ENCODE results near the gene DCTN4.
A peak's percentile ranks its signal among the peaks of the same experiment; 100 is the strongest.

DCTN4 gene

DNA sequence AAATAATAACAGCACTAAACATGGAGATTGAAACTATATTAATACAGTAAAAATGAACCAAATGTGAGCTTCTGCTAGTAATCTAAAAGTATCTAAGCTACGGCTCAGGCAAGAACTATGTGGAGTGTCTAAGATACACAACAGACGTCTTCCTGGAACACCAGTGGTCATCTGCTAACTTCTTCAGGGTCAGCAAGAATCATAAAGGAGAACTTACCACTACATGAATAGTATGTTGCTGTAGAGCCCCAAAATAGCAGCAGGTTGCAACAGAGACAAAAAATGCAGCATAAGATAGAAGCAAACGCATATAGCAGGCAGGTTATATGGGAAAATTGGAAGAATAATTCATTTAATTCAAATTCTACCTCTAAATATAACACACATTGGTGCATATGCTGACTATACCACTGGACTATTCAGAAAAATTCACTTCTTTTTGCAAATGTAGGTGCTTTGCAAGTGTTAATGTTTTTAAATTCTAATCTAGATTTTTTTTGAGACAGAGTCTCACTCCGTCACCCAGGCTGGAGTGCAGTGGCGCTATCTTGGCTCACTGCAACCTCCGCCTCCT lies 27.1 kb downstream of the DCTN4 start:
- DNase-seq: no peak

DNA sequence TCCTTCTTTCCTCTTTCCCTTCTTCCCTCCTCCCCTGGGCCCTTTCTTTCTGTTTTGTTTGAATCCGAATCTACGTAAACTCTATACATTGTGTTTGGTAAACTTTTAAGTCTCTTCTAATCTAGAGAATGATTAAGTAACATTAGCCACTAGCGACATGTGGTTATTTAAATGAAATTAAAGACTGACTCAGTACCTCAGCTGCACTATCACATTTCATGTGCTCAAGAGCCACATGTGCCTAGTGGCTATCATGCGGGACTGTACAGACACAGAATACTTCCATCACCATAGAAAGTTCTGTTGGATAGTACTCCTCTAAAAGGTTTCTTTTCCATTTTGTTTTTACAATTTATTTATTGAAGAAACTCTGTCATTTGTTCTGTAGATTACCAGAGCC lies 29.0 kb downstream of the DCTN4 start:
- no peak for DNase-seq

DNA sequence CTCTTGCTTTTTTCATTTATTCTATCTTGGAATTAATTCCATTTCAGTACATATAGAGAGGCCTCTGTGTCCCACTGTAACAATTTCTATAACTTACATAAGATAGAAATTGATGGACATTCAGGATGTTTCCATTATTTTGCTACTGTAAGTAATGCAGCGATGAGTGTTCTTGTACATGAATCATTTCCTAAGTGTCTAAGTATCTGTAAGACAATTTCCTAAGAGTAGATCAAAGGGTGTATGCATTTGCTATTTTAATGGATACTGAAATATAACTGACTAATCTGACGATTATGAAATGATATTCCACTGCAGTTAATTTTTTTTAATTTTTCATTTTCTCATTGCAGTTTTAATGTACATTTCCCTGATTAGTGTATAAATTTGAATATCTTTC lies 35.0 kb downstream of the DCTN4 start:
- DNase-seq: no peak

DNA sequence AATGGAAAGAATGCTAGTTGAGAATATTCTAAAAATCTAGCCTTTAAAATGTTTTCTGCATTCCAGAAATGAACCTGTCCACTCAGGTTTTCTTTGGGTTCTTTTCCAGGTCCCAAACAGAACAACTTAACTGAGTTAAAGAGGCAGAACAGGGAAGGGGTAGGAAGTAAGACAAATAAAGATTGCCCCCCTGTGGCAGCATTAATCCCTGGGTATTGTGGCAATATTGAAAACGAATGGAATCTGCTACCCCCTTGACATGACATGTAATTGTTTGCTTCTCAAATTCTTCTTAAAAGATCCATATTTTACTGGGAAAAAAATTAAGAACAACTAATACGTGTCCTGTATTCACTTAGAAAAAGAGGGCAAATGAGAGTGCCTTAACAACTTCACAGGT lies 48.7 kb downstream of the DCTN4 start:
- peak in 1 of 6 experiments; percentile 3 for DNase-seq

DNA sequence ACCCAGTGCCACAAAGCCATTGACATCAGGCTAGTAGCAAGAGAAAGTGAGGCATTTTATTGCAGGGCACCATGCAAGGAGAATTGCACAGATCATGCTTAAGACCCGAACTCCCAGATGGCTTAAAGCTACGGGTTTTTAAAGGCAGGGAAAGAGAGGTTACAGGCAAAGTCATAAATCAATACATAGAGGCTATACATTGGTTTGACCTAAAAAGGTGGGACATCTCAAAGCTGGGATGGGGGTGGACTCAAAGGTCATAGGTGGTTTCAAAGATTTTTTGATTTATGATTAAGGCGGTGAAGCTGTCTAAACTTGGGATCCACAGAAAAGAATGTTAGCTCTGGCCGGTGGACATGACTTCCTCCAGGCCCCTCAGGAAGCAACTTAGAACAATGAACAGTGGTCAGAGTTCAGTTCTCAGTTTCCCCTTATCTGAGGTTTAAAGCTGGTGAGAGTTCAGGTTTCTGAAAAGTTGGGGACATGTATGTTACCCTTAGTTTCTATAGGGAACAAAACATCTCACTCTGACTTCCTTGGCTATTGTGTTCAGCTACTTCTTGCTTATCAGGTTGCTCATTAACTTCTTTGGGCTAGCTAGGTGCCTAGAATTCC lies 51.9 kb downstream of the DCTN4 start:
- DNase-seq: no peak

DNA sequence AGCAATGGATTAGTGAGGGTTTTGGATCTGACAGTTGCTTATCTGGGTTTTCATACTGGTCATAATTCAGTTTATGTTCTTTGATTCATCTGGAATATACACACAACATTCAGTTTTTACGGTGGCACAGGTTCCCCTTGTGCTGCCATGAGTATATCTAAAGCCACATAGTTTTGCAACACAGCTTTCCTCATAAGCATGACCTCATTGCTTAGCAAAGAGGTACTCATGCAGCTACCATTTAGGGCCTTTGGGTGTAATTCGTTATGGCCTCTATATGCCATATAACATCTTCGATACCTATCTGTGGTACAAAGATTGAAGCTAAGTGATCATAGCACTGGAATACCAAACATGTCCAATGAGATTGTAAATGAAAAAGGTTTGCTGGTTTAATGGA lies 55.1 kb downstream of the DCTN4 start:
- DNase-seq: no peak

DNA sequence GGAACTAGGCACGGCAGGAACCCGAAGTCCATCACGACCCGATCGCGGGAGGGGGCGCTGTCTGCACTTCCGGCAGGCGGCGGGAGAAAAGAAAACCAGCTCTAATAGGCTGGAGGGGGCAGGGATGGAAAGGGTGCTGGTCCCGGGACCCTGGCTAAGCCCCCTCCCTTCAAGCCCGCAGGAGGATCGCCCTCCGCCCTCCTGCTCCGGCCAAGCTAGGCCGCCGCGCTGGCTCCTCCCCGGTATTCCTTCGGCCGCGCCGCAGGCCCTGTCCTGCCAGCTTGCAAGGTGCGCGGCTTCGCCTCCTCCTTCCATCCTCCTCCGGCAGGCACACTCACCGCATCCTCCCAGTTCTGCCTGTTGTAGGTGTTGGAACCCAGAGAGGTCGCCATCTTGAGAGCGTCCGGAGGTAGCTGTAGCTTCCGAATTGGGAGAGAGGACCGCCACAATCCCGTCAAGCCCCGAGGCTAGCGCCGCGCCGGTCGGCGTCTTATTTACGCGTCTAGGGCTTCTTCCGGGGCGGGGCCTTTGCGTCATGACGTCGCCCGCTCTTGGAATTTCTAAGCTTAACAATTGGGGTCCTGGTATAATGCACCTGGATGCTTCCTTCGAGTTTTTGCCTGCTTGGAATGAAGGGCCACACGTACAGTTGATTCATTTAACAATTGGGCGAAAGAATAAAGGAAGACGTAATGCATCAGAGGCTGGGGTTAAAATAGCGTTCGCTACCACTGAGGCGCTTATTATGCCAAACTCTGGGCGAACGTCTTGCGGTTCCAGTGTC lies 58.0 kb downstream of the DCTN4 start, which contains the start of gene RBM22:
RBM22 (minus strand) TSS at position 469 of the 784 bp plus-strand sequence; CDS start at position 392, 77 bp downstream.
- DNase-seq: peak; percentile 86 to 93 (median 89)

DNA sequence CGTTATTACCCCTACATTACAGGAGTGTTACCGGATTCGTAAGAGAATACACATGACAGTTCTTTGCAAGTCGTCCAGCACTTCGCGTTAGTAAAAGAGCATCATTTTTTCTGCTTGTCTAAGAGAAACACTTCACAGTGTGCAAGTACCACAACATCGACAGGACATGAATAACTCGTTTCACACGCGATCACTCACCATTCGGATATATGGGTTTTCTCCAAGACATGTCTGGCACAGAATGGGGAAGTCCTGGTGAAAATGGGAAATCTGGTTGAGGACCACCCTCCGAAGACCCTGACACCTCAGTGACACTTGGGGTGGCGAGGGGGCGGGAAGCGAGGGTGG lies 58.6 kb downstream of the DCTN4 start:
- no peak for DNase-seq

DNA sequence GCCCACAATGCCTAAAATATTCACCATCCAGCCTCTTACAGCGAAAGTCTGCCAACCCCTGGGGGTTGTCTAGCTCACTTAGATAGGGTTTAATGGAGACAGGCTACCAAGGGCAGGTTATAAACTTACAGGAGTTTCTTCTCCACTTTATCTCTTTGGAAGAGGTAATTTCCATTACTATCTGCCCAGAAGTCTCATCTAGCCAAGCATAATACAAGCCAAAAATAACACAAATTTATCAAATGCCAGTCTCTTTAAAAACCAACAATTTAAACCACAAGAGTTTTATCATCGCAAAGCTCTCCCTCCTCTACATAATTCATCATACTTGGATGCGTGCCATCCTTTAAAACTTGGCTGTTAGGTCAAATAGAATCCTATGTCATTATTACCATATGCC lies 64.2 kb downstream of the DCTN4 start:
- DNase-seq: no peak

DNA sequence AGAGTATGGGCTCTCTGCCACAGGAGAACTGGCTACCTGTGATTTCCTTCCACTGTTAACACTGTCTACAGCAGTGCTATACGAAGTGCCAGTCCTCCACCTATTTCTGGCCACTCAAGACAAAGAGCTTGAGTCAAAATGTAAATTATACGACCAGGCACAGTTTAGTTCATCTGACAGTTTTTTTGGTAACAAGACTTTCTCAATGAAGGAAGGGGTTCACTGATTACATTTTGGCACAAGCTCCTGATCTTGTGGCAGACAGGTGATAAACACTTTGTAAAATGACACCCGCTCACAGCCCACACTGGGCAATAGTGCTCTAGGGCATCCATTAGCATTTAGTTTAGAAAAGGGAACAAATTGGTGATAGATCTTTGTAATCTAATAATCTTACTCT lies 66.5 kb downstream of the DCTN4 start:
- DNase-seq: no peak

DNA sequence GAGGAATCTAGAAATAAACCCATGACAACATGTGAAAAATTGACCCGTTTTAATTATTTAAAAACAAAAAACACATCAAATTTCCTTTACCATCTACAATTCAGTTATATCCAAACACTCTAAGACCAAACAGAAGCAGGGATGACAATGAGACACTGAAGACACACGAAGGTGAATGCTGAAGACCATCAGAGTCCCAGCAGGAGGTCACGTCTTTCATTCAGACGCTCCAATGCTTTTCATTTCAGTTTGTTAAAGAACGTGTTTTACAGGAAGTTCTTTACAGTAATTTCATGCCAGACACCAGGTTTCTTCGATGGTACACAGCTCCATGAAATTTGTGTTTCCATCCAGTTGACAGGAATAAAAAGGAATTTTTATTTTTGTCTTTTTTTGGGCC lies 68.1 kb downstream of the DCTN4 start:
- DNase-seq: no peak

DNA sequence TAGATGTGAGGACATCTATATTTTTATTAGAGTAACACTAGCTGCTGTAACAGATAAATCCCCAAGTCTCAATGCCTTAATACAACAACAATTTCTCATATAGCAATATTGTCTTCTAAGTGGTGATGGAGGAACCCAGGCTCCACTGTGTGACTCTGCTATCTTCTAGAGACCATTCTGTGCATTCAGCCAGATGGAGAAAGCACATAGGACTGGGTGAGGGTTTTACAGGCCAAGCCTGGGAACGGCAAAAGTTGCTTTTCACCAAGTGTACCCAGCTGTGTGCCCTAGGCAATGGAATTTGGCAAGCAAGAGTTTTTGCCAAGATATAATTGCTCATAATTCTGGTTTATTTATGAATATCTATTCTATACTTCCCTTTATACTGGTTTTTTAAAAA lies 69.7 kb downstream of the DCTN4 start:
- no peak for DNase-seq

DNA sequence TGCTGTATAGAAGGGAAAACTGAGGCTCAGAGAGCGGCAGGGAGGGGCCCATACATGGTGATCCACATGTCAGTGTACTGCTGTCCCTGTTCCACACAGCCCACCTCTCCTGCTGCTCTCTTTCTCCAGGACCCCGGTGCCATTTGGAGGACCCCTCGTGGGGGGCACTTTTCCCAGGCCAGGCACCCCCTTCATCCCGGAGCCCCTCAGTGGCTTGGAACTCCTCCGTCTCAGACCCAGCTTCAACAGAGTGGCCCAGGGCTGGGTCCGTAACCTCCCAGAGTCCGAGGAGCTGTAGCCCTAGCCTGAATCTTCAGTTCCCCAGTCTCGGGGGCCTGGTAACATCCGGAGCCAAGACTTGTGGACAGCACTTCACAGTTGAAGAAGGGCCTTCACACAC lies 82.2 kb downstream of the DCTN4 start:
- no peak for DNase-seq

DNA sequence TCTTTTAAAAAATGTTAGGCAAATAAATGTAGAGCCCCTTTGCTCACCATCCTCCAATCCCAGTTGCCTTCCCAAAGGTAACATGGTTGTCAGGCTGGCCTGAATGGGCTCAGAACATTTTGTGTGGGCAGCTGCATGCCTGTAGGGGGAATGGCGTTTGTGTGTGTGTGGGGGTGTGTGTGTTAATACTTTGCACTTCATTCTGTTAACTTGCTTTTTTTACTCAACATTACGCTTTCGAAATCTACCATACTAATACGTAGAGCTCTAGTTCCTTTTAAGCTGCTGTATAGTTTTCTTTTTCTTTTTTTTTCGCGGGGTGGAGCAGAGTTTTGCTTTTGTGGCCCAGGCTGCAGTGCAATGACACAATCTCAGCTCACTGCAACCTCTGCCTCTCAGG lies 83.7 kb downstream of the DCTN4 start:
- DNase-seq: no peak

DNA sequence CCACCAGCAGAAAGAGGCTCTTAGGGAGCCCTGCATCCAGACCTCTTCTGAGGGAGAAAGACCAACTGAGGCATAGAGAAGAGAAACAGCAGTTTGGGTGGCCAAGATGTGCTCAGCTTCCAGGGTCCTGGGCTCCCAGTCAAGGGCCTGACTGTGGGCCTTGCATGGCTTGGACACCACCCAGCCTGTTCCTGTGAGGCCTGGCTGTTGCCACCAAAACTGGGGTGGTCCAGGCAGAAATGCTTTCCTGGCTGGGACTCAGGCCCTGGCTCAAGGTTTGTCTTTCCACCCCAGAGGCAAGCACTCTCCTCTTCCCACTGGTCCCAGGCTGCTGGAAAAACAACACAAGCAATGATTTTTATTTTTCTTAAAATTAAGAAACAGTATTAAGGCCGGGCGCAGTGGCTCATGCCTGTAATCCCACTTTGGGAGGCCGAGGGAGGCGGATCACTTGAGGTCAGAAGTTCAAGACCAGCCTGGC lies 84.4 kb downstream of the DCTN4 start:
- DNase-seq: no peak

DNA sequence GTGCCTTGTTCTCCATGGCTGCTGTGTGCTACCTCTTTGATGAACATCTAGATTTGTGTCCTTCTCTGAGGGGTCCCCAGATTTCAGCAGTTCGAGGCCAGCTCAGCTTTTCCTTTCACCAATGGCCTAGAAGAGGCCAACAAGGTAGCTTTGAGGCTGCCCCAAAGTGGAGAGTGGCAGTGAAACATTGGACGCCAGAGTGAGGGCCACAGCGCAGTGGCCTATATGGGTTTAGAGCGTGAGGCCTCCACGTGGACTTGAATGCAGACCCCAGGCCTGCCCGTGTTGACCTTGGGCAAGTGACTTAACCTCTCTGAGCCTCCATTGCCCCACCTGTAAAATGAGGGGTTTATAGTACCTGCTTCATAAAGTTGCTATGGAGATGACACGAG lies 85.9 kb downstream of the DCTN4 start:
- DNase-seq: no peak

DNA sequence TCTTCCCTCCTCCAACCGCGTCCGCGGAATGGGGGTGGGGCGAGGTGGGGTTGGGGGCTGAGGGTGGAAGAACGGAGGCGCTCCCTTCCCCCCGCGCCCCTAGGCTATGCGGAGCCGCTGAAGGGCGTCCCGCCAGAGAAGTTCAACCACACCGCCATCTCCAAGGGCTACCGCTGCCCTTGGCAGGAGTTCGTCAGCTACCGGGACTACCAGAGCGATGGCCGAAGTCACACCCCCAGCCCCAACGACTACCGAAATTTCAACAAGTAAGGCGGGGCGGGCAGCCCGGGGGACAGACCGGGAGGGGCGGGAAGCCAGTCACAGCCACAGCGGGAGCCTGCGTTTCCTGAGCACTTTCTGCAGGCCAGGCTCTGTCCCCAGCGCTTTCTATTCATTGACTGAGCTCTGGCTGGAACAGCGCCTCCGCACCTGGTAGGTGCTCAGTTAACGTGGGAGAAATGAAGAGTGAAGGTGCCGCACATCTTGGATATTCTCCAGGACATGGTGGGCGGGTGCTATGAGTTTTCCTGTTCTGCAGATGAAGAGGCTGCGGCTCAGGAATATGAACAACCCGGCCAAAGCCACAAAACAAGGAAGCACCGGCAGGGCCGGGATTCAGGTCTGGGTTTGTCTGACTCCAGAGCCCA lies 86.5 kb downstream of the DCTN4 start:
- peak in 2 of 6 experiments; percentile 20 to 48 for DNase-seq

DNA sequence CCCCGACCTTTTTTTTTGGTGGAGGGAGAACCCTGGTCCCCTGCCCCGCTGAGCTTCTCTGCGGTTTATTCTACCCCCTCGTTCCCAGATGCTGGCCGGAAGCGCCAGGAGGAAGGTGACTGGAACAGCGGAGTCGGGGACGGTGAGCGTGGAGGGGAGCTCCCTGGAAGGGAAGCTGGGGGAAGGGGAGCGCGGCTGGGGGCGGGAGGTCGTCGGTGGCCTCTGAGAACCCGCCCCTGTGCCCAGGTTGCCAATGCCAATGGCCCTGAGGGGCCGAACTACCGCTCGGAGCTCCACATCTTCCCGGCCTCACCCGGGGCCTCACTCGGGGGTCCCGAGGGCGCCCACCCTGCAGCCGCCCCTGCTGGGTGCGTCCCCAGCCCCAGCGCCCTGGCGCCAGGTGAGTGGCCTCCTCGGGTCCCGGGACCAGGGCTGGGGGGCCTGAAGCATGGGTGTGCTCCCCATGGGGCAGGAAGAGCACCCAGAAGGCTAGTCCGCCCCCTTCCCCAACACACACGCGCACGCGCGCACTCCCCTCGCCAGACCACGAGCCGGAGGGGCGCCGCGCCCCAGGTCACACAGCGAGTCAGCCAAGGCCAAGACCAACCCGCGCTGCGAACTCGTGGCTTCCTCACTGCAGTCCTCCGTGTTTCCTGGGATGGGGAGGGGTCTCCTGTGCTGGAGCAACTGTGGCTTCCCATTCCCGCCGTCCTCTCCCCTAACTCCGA lies 87.1 kb downstream of the DCTN4 start:
- peak in 3 of 6 experiments; percentile 5 to 33 (median 13) for DNase-seq

DNA sequence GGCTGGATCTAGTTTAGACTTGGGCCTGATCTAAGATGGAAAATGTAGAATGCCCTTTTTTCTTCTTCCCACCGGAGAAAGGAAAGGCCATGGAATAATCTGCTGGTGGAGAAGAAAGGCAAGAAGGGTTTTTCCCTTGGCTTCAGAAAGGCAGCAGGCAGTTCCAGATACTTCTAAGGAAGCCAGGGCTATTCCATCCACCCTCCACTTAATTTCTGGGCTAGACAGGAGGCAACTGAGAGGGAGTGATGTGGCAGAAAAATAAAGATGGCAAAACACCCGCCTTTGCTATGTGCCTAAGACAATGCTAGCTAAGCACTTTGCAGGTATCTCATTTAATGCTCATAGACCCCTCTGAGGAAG lies 87.9 kb downstream of the DCTN4 start:
- DNase-seq: no peak

DNA sequence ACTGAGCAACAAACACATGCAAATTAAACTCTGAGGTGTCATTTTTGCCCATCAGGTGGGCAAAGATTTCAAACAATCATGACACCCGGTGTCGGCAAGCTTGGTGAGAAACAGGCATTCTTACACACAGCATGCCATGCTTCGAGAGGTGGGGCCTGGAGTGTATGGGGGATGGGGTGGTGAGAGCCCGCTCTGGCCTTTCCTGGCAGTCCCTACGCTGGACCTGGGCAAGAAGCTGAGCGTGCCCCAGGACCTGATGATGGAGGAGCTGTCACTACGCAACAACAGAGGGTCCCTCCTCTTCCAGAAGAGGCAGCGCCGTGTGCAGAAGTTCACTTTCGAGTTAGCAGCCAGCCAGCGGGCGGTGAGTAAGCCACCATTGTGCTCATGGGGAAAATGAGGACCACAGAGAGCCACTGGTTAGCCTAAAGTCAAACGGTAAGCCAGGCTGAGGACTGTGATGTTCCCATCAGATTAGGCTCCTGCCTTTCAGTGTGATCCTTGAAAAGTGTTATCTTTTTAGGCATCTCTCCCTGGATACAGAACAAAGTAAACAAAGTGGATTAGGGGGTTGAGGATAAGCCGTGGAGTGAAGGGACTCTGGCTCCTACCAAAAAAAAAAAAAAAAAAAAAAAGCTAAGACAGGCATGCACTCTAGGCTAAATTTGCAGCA lies 88.4 kb downstream of the DCTN4 start:
- DNase-seq: no peak

DNA sequence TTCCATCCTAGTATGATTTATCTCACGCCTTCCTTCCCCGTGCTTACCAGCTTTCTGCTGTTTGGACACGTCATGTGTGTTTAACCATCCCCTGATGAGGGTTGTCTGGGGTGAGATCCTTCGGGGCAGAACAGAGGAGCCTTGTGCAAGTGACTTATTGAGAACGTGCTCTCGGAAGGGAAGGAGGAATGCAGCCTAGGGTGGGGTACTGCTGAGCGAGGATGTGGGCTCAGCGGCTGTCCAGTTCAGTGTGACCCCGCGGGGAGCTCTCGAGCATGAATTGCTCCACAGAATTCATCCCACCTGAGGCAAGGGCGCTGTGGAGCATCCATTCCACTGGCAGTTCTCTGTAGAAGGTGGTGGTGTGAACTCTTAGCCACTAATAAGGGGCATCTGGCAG lies 93.8 kb downstream of the DCTN4 start:
- no peak for DNase-seq

DNA sequence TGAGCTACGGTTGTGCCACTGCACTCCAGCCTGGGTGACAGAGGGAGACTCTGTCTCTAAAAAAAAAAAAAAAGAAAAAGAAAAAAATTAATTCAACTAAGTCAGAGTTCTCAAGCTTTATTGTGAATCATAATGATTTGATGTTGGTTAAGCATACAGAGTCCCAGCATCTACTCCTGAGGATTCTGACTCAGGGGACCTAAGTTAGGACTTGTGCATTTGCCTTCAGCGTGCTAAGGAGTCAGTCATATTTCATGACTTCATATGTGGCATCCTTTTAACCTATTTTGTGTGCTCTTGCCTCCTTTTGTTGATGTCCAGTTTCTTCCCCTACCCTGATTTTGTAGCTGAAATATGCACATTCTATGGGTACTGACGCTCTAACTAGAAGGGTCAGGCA lies 94.9 kb downstream of the DCTN4 start:
- DNase-seq: no peak

All from stimulated activated naive CD4-positive, alpha-beta T cell (primary cell).